ENCODE measurements around the gene DEFB131A. TPM values are rescaled to one million over a fixed set of nuclear protein-coding genes. Genes with fewer than 3 reads are reported as not detected.
"Not testable (repeated sequence)": the region's sequence is repeated elsewhere in the genome, so short reads cannot be mapped to it uniquely, and the experiment has no call there.

DEFB131A gene
- total RNA-seq, 2 experiments from 2014 or later = not detected

DNA sequence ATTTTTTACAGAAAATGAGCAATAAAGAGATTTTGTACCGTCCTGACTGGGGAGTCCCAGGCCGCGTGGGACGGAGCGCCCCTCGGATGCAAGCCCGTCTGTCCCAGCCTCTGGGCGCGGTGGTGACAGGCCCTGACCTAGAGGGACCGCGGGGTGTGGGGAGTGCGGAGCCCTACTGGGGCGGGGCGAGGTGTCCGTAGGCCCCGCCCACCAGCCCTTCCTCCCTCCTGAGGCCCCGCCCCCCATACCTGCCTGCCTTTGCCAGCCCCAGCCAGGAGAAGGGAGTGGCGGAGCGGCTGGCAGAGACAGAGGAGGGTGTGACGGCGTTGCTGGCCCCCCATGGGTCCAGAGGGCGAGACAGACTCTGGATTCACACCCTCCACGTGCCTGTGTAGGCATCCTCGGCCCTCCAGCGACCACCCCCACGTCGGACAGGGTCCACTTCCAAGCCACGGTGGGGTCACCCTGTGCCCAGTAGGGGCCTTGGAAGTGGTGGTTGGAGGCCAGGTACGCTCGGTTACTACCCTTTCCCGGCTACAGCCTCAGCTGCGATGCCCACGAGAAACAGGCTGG, 54.3 kb downstream of the DEFB131A start:
- H3K4me1 Mint-ChIP-seq (ENCODE audit: low read depth); intact Hi-C loops (cut with DNase I, micrococcal nuclease); H3K27ac Mint-ChIP-seq; DNase-seq; POLR2A ChIA-PET; H3K27ac ChIP-seq (ENCODE audit: low read depth in 1 of 2, low read length in 2 of 2); H3K4me1 ChIP-seq (ENCODE audit: insufficient read depth, low read length); H3K9me3 ChIP-seq (ENCODE audit: control insufficient read depth in 1 of 2, insufficient read depth in 1 of 2, low read length in 2 of 2); H3K36me3 Mint-ChIP-seq (ENCODE audit: low read depth); H3K27me3 ChIP-seq (ENCODE audit: control insufficient read depth in 1 of 2, insufficient read depth in 2 of 2, low read length in 2 of 2); H3K9me3 Mint-ChIP-seq; H3K4me3 ChIP-seq (ENCODE audit: low read length); H3K4me3 Mint-ChIP-seq; ATAC-seq (ENCODE audit: poor library complexity); H3K36me3 ChIP-seq (ENCODE audit: insufficient read depth, low read length); CTCF ChIA-PET: not testable (repeated sequence)
- peaks cover 38% of the 10 kb centered on the region for H3K27me3 Mint-ChIP-seq

DNA sequence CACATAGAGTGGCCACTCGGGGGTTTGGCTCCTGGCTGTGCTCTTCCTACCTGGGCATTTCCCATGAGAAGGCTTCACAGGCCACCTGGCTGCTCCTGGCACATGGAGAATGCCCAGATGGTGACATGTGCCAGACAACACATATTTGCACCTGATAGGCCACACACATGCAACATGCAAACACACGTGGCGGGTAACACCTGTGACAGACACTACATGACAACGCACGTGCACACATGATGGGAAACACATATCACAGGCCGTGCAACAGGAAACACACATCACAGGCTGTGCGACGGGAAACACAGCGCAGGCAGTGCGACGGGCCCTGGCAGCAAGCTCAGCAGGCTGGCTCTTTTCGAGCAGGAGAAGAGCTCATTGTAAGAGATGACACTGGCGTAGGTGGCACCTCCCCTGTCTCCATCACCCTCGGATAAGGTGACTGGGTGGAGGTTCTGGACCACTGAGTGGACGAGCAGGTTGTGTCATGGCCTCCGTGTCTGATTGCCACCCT, 55.8 kb downstream of the DEFB131A start:
- H3K36me3 Mint-ChIP-seq (ENCODE audit: low read depth); H3K4me1 Mint-ChIP-seq (ENCODE audit: low read depth); H3K4me3 Mint-ChIP-seq; H3K4me1 ChIP-seq (ENCODE audit: insufficient read depth, low read length); H3K27ac Mint-ChIP-seq; CTCF ChIA-PET; ATAC-seq (ENCODE audit: poor library complexity); DNase-seq; H3K4me3 ChIP-seq (ENCODE audit: low read length); H3K27me3 ChIP-seq (ENCODE audit: control insufficient read depth in 1 of 2, insufficient read depth in 2 of 2, low read length in 2 of 2); H3K9me3 Mint-ChIP-seq; POLR2A ChIA-PET; intact Hi-C loops (cut with DNase I, micrococcal nuclease); H3K9me3 ChIP-seq (ENCODE audit: control insufficient read depth in 1 of 2, insufficient read depth in 1 of 2, low read length in 2 of 2); H3K36me3 ChIP-seq (ENCODE audit: insufficient read depth, low read length); H3K27ac ChIP-seq (ENCODE audit: low read depth in 1 of 2, low read length in 2 of 2): not testable (repeated sequence)
- peaks cover 32% of the 10 kb centered on the region for H3K27me3 Mint-ChIP-seq

Other genes with a start within 250 kb of the DEFB131A start
- gene USP17L10, start 233.8 kb upstream of the DEFB131A start, total RNA-seq = not detected
- not detected for gene USP17L11, start 229.0 kb upstream of the DEFB131A start, total RNA-seq
- not detected for gene USP17L12, start 224.3 kb upstream of the DEFB131A start, total RNA-seq
- not detected for gene USP17L13, start 219.5 kb upstream of the DEFB131A start, total RNA-seq
- not detected for gene USP17L15, start 210.0 kb upstream of the DEFB131A start, total RNA-seq
- gene USP17L17, start 200.5 kb upstream of the DEFB131A start, total RNA-seq = not detected
- gene USP17L18, start 195.8 kb upstream of the DEFB131A start, total RNA-seq = not detected
- not detected for gene USP17L19, start 191.0 kb upstream of the DEFB131A start, total RNA-seq
- gene USP17L20, start 186.3 kb upstream of the DEFB131A start, total RNA-seq = not detected
- not detected for gene USP17L21, start 181.5 kb upstream of the DEFB131A start, total RNA-seq
- not detected for gene USP17L22, start 176.8 kb upstream of the DEFB131A start, total RNA-seq
- gene USP17L24, start 119.2 kb upstream of the DEFB131A start, total RNA-seq = not detected
- not detected for gene USP17L25, start 114.5 kb upstream of the DEFB131A start, total RNA-seq
- not detected for gene USP17L26, start 109.8 kb upstream of the DEFB131A start, total RNA-seq
- not detected for gene USP17L5, start 105.0 kb upstream of the DEFB131A start, total RNA-seq
- gene USP17L27, start 100.3 kb upstream of the DEFB131A start, total RNA-seq = not detected
- not detected for gene USP17L28, start 95.5 kb upstream of the DEFB131A start, total RNA-seq
- gene USP17L29, start 90.8 kb upstream of the DEFB131A start, total RNA-seq = not detected
- gene USP17L30, start 81.3 kb upstream of the DEFB131A start, total RNA-seq = not detected